GM23338 (cell line): ENCODE measurements around the gene RAMP3. TPM values are rescaled to one million over a fixed set of nuclear protein-coding genes. Genes with fewer than 3 reads are reported as not detected.

ENCODE experiments used
- ATAC-seq: fragments of 200-7000 bp; cut with Tn5 transposase; 3 replicates; pipeline ENCODE4 v1.9.1; 2020
- DNase-seq: peaks from one replicate; pipeline ENCODE4 v3.0.0-alpha.2; 2015; ENCODE audit warnings: low spot score
- H2AFZ ChIP-seq: fragments of 200-600 bp; sonication (generic); 2 replicates; pipeline ENCODE4 v1.8.0; 2016; ENCODE audit warnings: antibody characterized with exemption, mild to moderate bottlenecking, moderate library complexity
- H3F3A ChIP-seq: fragments of 200-600 bp; sonication (generic); replicated peaks from 2 replicates; pipeline ENCODE4 v1.8.0; 2017; ENCODE audit warnings: antibody characterized with exemption, mixed run types, low read depth
- H3K27ac ChIP-seq: fragments of 200-600 bp; sonication (generic); 2 replicates; pipeline ENCODE4 v1.6.1; 2016; ENCODE audit warnings: low read depth
- H3K27me3 ChIP-seq: fragments of 200-600 bp; sonication (generic); 2 replicates; pipeline ENCODE4 v1.8.0; 2016; ENCODE audit warnings: mild to moderate bottlenecking, mixed run types, moderate library complexity; ENCODE audit not compliant: insufficient read depth
- H3K36me3 ChIP-seq: fragments of 200-600 bp; sonication (generic); 2 replicates; pipeline ENCODE4 v1.8.0; 2016; ENCODE audit warnings: mild to moderate bottlenecking; ENCODE audit not compliant: insufficient read depth
- H3K4me1 ChIP-seq: fragments of 200-600 bp; sonication (generic); 2 replicates; pipeline ENCODE4 v1.8.0; 2016; ENCODE audit warnings: mild to moderate bottlenecking, moderate library complexity; ENCODE audit not compliant: insufficient read depth
- H3K4me2 ChIP-seq: fragments of 200-600 bp; sonication (generic); 2 replicates; pipeline ENCODE4 v1.7.1; 2017; ENCODE audit warnings: mixed run types
- H3K4me3 ChIP-seq: fragments of 200-600 bp; sonication (generic); 2 replicates; pipeline ENCODE4 v1.6.1; 2016; ENCODE audit warnings: mixed run types
- H3K79me2 ChIP-seq: fragments of 200-600 bp; sonication (generic); replicated peaks from 2 replicates; pipeline ENCODE4 v1.8.0; 2017; ENCODE audit warnings: mild to moderate bottlenecking; ENCODE audit not compliant: insufficient read depth
- H3K9me2 ChIP-seq: fragments of 200-600 bp; sonication (generic); 2 replicates; pipeline ENCODE4 v1.8.0; 2017; ENCODE audit not compliant: insufficient read depth
- H4K20me1 ChIP-seq: fragments of 200-600 bp; sonication (generic); replicated peaks from 2 replicates; pipeline ENCODE4 v1.8.0; 2017; ENCODE audit warnings: mild to moderate bottlenecking; ENCODE audit not compliant: insufficient read depth
- H3K27ac Mint-ChIP-seq: 2 replicates; pipeline ENCODE4 v1.8.0; 2020; ENCODE audit warnings: inconsistent platforms, mild to moderate bottlenecking, moderate library complexity, mixed read lengths
- H3K27me3 Mint-ChIP-seq: 3 replicates; pipeline ENCODE4 v1.8.0; 2022; ENCODE audit warnings: low read depth, mild to moderate bottlenecking, moderate library complexity, mixed read lengths, inconsistent platforms; ENCODE audit not compliant: insufficient read depth, poor library complexity
- H3K36me3 Mint-ChIP-seq: 3 replicates; pipeline ENCODE4 v1.8.0; 2021; ENCODE audit warnings: low read depth, mild to moderate bottlenecking, inconsistent platforms, moderate library complexity, mixed read lengths
- H3K4me1 Mint-ChIP-seq: 3 replicates; pipeline ENCODE4 v1.8.0; 2020; ENCODE audit warnings: mild to moderate bottlenecking, inconsistent platforms, mixed read lengths
- H3K4me3 Mint-ChIP-seq: 3 replicates; pipeline ENCODE4 v1.8.0; 2021; ENCODE audit warnings: moderate library complexity, mild to moderate bottlenecking, inconsistent platforms, mixed read lengths
- H3K9me3 Mint-ChIP-seq: 3 replicates; pipeline ENCODE4 v1.8.0; 2020; ENCODE audit warnings: moderate library complexity, mild to moderate bottlenecking, inconsistent platforms, mixed read lengths
- CREB1 ChIP-seq: fragments of 250-450 bp; sonication (Bioruptor Pico); IDR thresholded peaks from 2 replicates; pipeline ENCODE4 v1.5.0; 2020; ENCODE audit warnings: low read depth, mild to moderate bottlenecking, moderate library complexity
- ETS1 ChIP-seq: IDR thresholded peaks from 2 replicates; pipeline ENCODE4 v1.6.1; 2016; ENCODE audit warnings: antibody characterized with exemption
- EZH2phosphoT487 ChIP-seq: fragments of 200-600 bp; sonication (generic); IDR thresholded peaks from one replicate; pipeline ENCODE4 v1.8.1; 2018; ENCODE audit warnings: antibody characterized with exemption; ENCODE audit not compliant: unreplicated experiment
- JUNB ChIP-seq: IDR thresholded peaks from one replicate; pipeline ENCODE4 v1.6.1; 2016; ENCODE audit warnings: antibody characterized with exemption; ENCODE audit not compliant: unreplicated experiment
- NANOG ChIP-seq: IDR thresholded peaks from 2 replicates; pipeline ENCODE4 v1.6.1; 2016; ENCODE audit warnings: antibody characterized with exemption, borderline replicate concordance
- POLR2AphosphoS5 ChIP-seq: IDR thresholded peaks from 2 replicates; pipeline ENCODE4 v1.6.1; 2016; ENCODE audit warnings: antibody characterized with exemption, low read depth
- REST ChIP-seq: IDR thresholded peaks from one replicate; pipeline ENCODE4 v1.6.1; 2018; ENCODE audit warnings: antibody characterized with exemption; ENCODE audit not compliant: unreplicated experiment
- ZNF114 ChIP-seq: fragments of 250-450 bp; sonication (Bioruptor Pico); IDR thresholded peaks from 2 replicates; pipeline ENCODE4 v1.5.0; 2020; ENCODE audit warnings: mild to moderate bottlenecking, moderate library complexity
- ZNF331 ChIP-seq: fragments of 250-450 bp; sonication (Bioruptor Pico); IDR thresholded peaks from 2 replicates; pipeline ENCODE4 v1.5.0; 2020; ENCODE audit warnings: low read depth, mild to moderate bottlenecking, moderate library complexity
- polyA plus RNA-seq: library from polyadenylated mRNA; unstranded; fragments of >200 nt; fragmentation: Nextera tagmentation; extraction: Ambion mirVana; gene quantifications from 2 replicates; pipeline ENCODE4 v1.2.1, GENCODE V29; 2016
- total RNA-seq: library from RNA; depleted of rRNA; stranded (reverse); fragments of >200 nt; shearing (Covaris generic); gene quantifications from 2 replicates; pipeline ENCODE4 v1.2.3, GENCODE V29; 2014

The RAMP3 gene
- total and polyA plus RNA-seq, 2 experiments from 2014 or later, result 1.1 to 4.6 TPM

- no peak for TF ChIP-seq ETS1
- TF ChIP-seq REST, result no peak
- TF ChIP-seq EZH2phosphoT487, result no peak
- TF ChIP-seq ZNF114 (CRISPR knock-in tag), result no peak
- no peak for TF ChIP-seq JUNB
Observed at GRCh38 chr7:45185028-45185863, 27.7 kb downstream of the RAMP3 start (continued).

GRCh38 chr7:45185864-45186250 is 28.3 kb downstream of the RAMP3 start:
- Mint-ChIP-seq H3K4me3 (no peak overlapping the region), H3K27ac (no peak overlapping the region), H3K36me3 (no peaks in the 10 kb centered on the region), H3K9me3 (no peaks in the 10 kb centered on the region), H3K27me3 (peaks cover 6% of the 10 kb centered on the region), H3K4me1 (no peaks in the 10 kb centered on the region)
- ATAC-seq (no peak), DNase-seq (no peak)
- Histone ChIP-seq H3K27ac (no peak overlapping the region), H4K20me1 (no peaks in the 10 kb centered on the region; the same call in 1 of the 2 replicates), H3K36me3 (no peaks in the 10 kb centered on the region), H3F3A (no peaks in the 10 kb centered on the region), H3K27me3 (no peaks in the 10 kb centered on the region), H3K4me1 (no peaks in the 10 kb centered on the region), H2AFZ (no peak overlapping the region), H3K9me2 (0 out of 2 replicates have a peak, but pooled peaks cover 2% of the 10 kb centered on the region), H3K4me2 (no peak overlapping the region), H3K4me3 (no peak overlapping the region), H3K79me2 (no peaks in the 10 kb centered on the region)
- TF ChIP-seq REST (no peak), NANOG (no peak), CREB1 (CRISPR knock-in tag) (no peak), ZNF114 (CRISPR knock-in tag) (no peak), POLR2AphosphoS5 (no peak), ZNF331 (CRISPR knock-in tag) (no peak), ETS1 (no peak), EZH2phosphoT487 (no peak)
